HPDE6-E6E7 (cell line): ENCODE data around the gene MMP20.

Experiments
- DNase-seq: peaks from one replicate; pipeline ENCODE4 v3.0.0; 2011; ENCODE audit warnings: missing footprints; ENCODE audit errors: extremely low spot score

The MMP20 gene

GRCh38 chr11:102622258-102622657 lies 2.9 kb downstream of the MMP20 start:
- DNase-seq = no peak

- DNase-seq = no peak
Observed at GRCh38 chr11:102620818-102621561, 4.1 kb downstream of the MMP20 start.

GRCh38 chr11:102620179-102620578 lies 5.0 kb downstream of the MMP20 start:
- no peak for DNase-seq

- no peak for DNase-seq
Observed at GRCh38 chr11:102617466-102618008, 7.6 kb downstream of the MMP20 start.

GRCh38 chr11:102615894-102616432 lies 9.2 kb downstream of the MMP20 start:
- DNase-seq = no peak

GRCh38 chr11:102615077-102615893 lies 9.8 kb downstream of the MMP20 start:
- no peak for DNase-seq

GRCh38 chr11:102614485-102614884 lies 10.6 kb downstream of the MMP20 start:
- DNase-seq = no peak

GRCh38 chr11:102614031-102614430 lies 11.1 kb downstream of the MMP20 start:
- no peak for DNase-seq

GRCh38 chr11:102613450-102613849 lies 11.7 kb downstream of the MMP20 start:
- DNase-seq = no peak

- DNase-seq = no peak
Observed at GRCh38 chr11:102611291-102611690, 13.8 kb downstream of the MMP20 start.

- DNase-seq = no peak
Observed at GRCh38 chr11:102610200-102610599, 14.9 kb downstream of the MMP20 start.

GRCh38 chr11:102608699-102609098 lies 16.4 kb downstream of the MMP20 start:
- DNase-seq = no peak

GRCh38 chr11:102604875-102605274 lies 20.3 kb downstream of the MMP20 start:
- DNase-seq = no peak

GRCh38 chr11:102604011-102604410 lies 21.1 kb downstream of the MMP20 start:
- no peak for DNase-seq

GRCh38 chr11:102603576-102603975 lies 21.6 kb downstream of the MMP20 start:
- DNase-seq = no peak

GRCh38 chr11:102603091-102603490 lies 22.0 kb downstream of the MMP20 start:
- DNase-seq = no peak

GRCh38 chr11:102600666-102601065 lies 24.5 kb downstream of the MMP20 start:
- DNase-seq = no peak

GRCh38 chr11:102599642-102600261 lies 25.4 kb downstream of the MMP20 start:
- peak; percentile 82 for DNase-seq

GRCh38 chr11:102598272-102598671 lies 26.9 kb downstream of the MMP20 start:
- DNase-seq = no peak

GRCh38 chr11:102596578-102596977 lies 28.6 kb downstream of the MMP20 start:
- DNase-seq = no peak

GRCh38 chr11:102592634-102593581 lies 32.2 kb downstream of the MMP20 start:
- no peak for DNase-seq
